Smooth muscle cell (in vitro differentiated cells): ENCODE results near the gene ATF4. TPM values are rescaled to one million over a fixed set of nuclear protein-coding genes. Genes with fewer than 3 reads are reported as not detected.

Experiments used
- DNase-seq: peaks from one replicate; lab custom pipeline; 2025; ENCODE audit not compliant: unreplicated experiment; lab: John Stamatoyannopoulos, UW
- H2AFZ ChIP-seq: fragments of 200-600 bp; sonication (generic); 2 replicates; pipeline ENCODE4 v1.6.0; 2016; ENCODE audit warnings: antibody characterized with exemption, low read depth, mild to moderate bottlenecking
- H3F3A ChIP-seq: fragments of 200-600 bp; sonication (generic); 2 replicates; pipeline ENCODE4 v1.6.0; 2017; ENCODE audit warnings: antibody characterized with exemption, low read depth
- H3K27ac ChIP-seq: fragments of 200-600 bp; sonication (generic); 2 replicates; pipeline ENCODE4 v1.5.1; 2016; ENCODE audit warnings: low read depth, mild to moderate bottlenecking
- H3K27me3 ChIP-seq: fragments of 200-600 bp; sonication (generic); 2 replicates; pipeline ENCODE4 v1.6.1; 2016; ENCODE audit warnings: low read depth, mild to moderate bottlenecking
- H3K36me3 ChIP-seq: fragments of 200-600 bp; sonication (generic); 2 replicates; pipeline ENCODE4 v1.5.1; 2016; ENCODE audit warnings: low read depth
- H3K4me1 ChIP-seq: fragments of 200-600 bp; sonication (generic); 2 replicates; pipeline ENCODE4 v1.5.1; 2016; ENCODE audit warnings: low read depth
- H3K4me2 ChIP-seq: fragments of 200-600 bp; sonication (generic); 2 replicates; pipeline ENCODE4 v1.6.0; 2016; ENCODE audit warnings: mild to moderate bottlenecking
- H3K4me3 ChIP-seq: fragments of 200-600 bp; sonication (generic); 2 replicates; pipeline ENCODE4 v1.5.1; 2016; ENCODE audit warnings: mild to moderate bottlenecking
- H3K79me2 ChIP-seq: fragments of 200-600 bp; sonication (generic); 2 replicates; pipeline ENCODE4 v1.6.0; 2016; ENCODE audit warnings: low read depth, mild to moderate bottlenecking
- H3K9ac ChIP-seq: fragments of 200-600 bp; sonication (generic); 2 replicates; pipeline ENCODE4 v1.6.0; 2016; ENCODE audit warnings: low read depth
- H3K9me3 ChIP-seq: fragments of 200-600 bp; sonication (generic); replicated peaks from 2 replicates; pipeline ENCODE4 v1.5.1; 2016; ENCODE audit warnings: low read depth
- H4K20me1 ChIP-seq: fragments of 200-600 bp; sonication (generic); 2 replicates; pipeline ENCODE4 v1.6.0; 2016; ENCODE audit warnings: low read depth
- CTCF ChIP-seq: fragments of 200-600 bp; sonication (generic); IDR thresholded peaks from 2 replicates; pipeline ENCODE4 v1.5.1; 2017; ENCODE audit warnings: borderline replicate concordance, mild to moderate bottlenecking, antibody characterized with exemption; ENCODE audit not compliant: insufficient read depth, poor library complexity, severe bottlenecking
- WGBS: methylation state at CpG from one replicate; pipeline ENCODE4 v1.1.7; 2016; ENCODE audit warnings: low lambda C conversion rate; 5-methylcytosine and 5-hydroxymethylcytosine counted together
- polyA plus RNA-seq: library from polyadenylated mRNA; unstranded; fragments of >200 nt; fragmentation: Nextera tagmentation; extraction: Ambion mirVana; gene quantifications from 2 replicates; pipeline ENCODE4 v1.2.1, GENCODE V29; 2016
- total RNA-seq: library from RNA; depleted of rRNA; stranded (reverse); fragments of >200 nt; gene quantifications from 2 replicates; pipeline ENCODE4 v1.2.3, GENCODE V29; 2014

The ATF4 gene
- total and polyA plus RNA-seq, 2 experiments from 2014 or later, result 288 to 421 TPM

DNA sequence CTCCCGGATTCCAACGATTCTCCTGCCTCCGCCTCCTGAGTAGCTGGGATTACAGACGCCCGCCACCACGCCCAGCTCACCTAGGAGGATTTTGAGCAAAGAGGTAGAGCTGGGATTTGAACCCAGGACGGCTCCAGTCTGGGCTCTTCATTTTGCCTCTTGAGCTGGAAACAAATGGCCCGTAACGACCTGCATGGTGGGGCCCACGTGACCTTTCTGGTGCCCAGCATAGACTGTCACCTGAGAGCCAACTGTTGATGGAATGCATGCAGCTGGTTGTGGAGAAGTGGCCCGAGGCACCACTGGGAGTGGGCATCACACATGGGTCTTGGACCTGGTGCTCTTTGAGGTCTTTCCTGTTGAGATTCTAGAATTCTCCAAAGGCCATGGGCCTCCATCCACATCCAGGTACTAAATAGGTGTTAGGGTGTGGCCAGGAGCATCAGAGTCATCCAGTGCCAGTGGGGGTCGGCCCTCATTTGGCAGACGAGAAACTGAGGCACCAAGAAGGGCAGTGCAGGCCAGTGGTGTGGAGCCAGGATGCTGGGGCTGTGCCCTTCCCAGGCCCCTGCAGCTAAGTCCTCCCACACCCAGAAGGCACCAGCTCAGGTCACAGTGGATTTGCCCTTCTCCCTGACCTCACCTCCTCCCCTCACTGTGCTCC, 3.9 kb downstream of the ATF4 start:
- no peak overlapping the region for H3K4me2 ChIP-seq
- H3K79me2 ChIP-seq, result peaks cover 32% of the 10 kb centered on the region
- no peak overlapping the region for H3K9ac ChIP-seq
- 92% methylated on average over 13 of the region's 13 CpGs for WGBS
- H3K4me1 ChIP-seq, result peaks cover 12% of the 10 kb centered on the region
- H3K4me3 ChIP-seq, result no peak overlapping the region
- H3K36me3 ChIP-seq, result no peaks in the 10 kb centered on the region
- peaks cover 86% of the 10 kb centered on the region for H4K20me1 ChIP-seq
- H3K27ac ChIP-seq, result no peak overlapping the region
- no peak for TF ChIP-seq CTCF
- H3K27me3 ChIP-seq, result no peaks in the 10 kb centered on the region
- H3F3A ChIP-seq, result peaks cover 25% of the 10 kb centered on the region
- H2AFZ ChIP-seq, result no peak overlapping the region
- no peak for DNase-seq
- H3K9me3 ChIP-seq, result no peaks in the 10 kb centered on the region

GRCh38 chr22:39524753-39525657, 4.6 kb downstream of the ATF4 start:
- Histone ChIP-seq H3K4me2 (no peak overlapping the region), H3F3A (peaks cover 25% of the 10 kb centered on the region), H3K36me3 (no peaks in the 10 kb centered on the region), H3K4me3 (no peak overlapping the region), H2AFZ (no peak overlapping the region), H4K20me1 (peaks cover 94% of the 10 kb centered on the region), H3K27me3 (no peaks in the 10 kb centered on the region), H3K9ac (no peak overlapping the region), H3K9me3 (no peaks in the 10 kb centered on the region), H3K4me1 (peaks cover 12% of the 10 kb centered on the region), H3K79me2 (peaks cover 38% of the 10 kb centered on the region), H3K27ac (no peak overlapping the region)
- no peak for DNase-seq
- 86% methylated on average over 10 of the region's 10 CpGs for WGBS
- TF ChIP-seq CTCF, result no peak

DNA sequence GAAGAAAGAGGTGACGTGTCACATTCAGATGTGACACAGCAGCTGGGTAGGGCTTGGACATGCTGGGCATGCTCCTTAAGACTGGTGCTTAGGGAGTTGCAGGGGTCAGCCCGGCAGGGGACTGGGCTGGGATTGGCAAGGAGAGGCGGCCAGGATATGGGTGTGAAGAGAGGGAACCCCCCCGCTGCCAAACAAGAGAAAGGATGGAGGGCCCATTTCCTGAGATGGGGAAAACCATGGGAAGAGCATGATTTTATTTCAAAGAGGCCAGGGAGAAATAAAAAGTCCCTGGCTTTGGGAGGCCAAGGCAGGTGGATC, 5.3 kb downstream of the ATF4 start:
- peaks cover 96% of the 10 kb centered on the region for H4K20me1 ChIP-seq
- peaks cover 38% of the 10 kb centered on the region for H3K79me2 ChIP-seq
- 89% methylated on average over 4 of the region's 4 CpGs for WGBS
- no peak overlapping the region for H3K9ac ChIP-seq
- no peak overlapping the region for H3K27ac ChIP-seq
- peaks cover 12% of the 10 kb centered on the region for H3K4me1 ChIP-seq
- no peak overlapping the region for H3K4me3 ChIP-seq
- H3K36me3 ChIP-seq, result no peaks in the 10 kb centered on the region
- DNase-seq, result no peak
- H3K9me3 ChIP-seq, result no peaks in the 10 kb centered on the region
- H3F3A ChIP-seq, result peaks cover 25% of the 10 kb centered on the region
- no peak overlapping the region for H2AFZ ChIP-seq
- no peak overlapping the region for H3K4me2 ChIP-seq
- no peak for TF ChIP-seq CTCF
- no peaks in the 10 kb centered on the region for H3K27me3 ChIP-seq
